Liver (tissue), 9 donors: ENCODE measurements around the gene NMUR1. TPM values are rescaled to one million over a fixed set of nuclear protein-coding genes. Genes with fewer than 3 reads are reported as not detected.

Experiments used
- DNase-seq: peaks from one replicate; pipeline ENCODE4 v3.0.0-alpha.2; 2017; ENCODE audit warnings: low spot score
- H3K27ac ChIP-seq, 2 donors: one replicate each; pipeline ENCODE4 v1.7.0; 2013; ENCODE audit warnings: inconsistent platforms in 2 of 2, low read length in 2 of 2, control low read depth in 1 of 2, low read depth in 1 of 2, mild to moderate bottlenecking in 1 of 2
- H3K27me3 ChIP-seq, 4 donors: one replicate each; pipeline versions ENCODE4 v1.6.1 to v1.7.0; 2013; ENCODE audit warnings: low read length in 3 of 4, inconsistent platforms in 1 of 4, mild to moderate bottlenecking in 1 of 4, moderate library complexity in 1 of 4; ENCODE audit not compliant: control insufficient read depth in 4 of 4, insufficient read depth in 4 of 4
- H3K36me3 ChIP-seq, 4 donors: one replicate each; pipeline versions ENCODE4 v1.6.1 to v1.7.0; 2013; ENCODE audit warnings: low read length in 3 of 4, mild to moderate bottlenecking in 3 of 4, low read depth in 1 of 4, moderate library complexity in 1 of 4; ENCODE audit not compliant: control insufficient read depth in 4 of 4, insufficient read depth in 3 of 4
- H3K4me1 ChIP-seq, 4 donors: one replicate each; pipeline versions ENCODE4 v1.6.1 to v1.7.0; 2013; ENCODE audit warnings: low read length in 3 of 4, mild to moderate bottlenecking in 3 of 4, moderate library complexity in 1 of 4; ENCODE audit not compliant: control insufficient read depth in 4 of 4, insufficient read depth in 4 of 4
- H3K4me3 ChIP-seq, 3 donors: one replicate each; pipeline versions ENCODE4 v1.6.1 to v1.7.0; 2013; ENCODE audit warnings: low read length in 3 of 3, control low read depth in 1 of 3, low read depth in 1 of 3, mild to moderate bottlenecking in 1 of 3
- H3K9ac ChIP-seq, 2 donors: one replicate each; pipeline ENCODE4 v1.7.0; 2013; ENCODE audit warnings: low read length in 2 of 2, mild to moderate bottlenecking in 2 of 2, moderate library complexity in 2 of 2, control low read depth in 1 of 2, low read depth in 1 of 2
- H3K9me3 ChIP-seq, 4 donors: one replicate each; pipeline versions ENCODE4 v1.6.1 to v1.7.0; 2013; ENCODE audit warnings: low read length in 3 of 4; ENCODE audit not compliant: control insufficient read depth in 4 of 4
- ATF3 ChIP-seq: IDR thresholded peaks from 2 replicates; pipeline ENCODE4 v1.6.1; 2016; ENCODE audit warnings: antibody characterized with exemption
- CTCF ChIP-seq: fragments of 150-350 bp; IDR thresholded peaks from 2 replicates; pipeline ENCODE4 v1.5.1; 2017; ENCODE audit warnings: improper control_type of control experiment, low read depth, low read length; ENCODE audit not compliant: missing input control
- EGR1 ChIP-seq, 2 donors: IDR thresholded peaks; 2 replicates each; pipeline ENCODE4 v1.6.1; 2016 to 2018; ENCODE audit warnings: antibody characterized with exemption in 2 of 2, low read depth in 2 of 2
- FOXA1 ChIP-seq: IDR thresholded peaks from 2 replicates; pipeline ENCODE4 v1.6.1; 2016; ENCODE audit warnings: antibody characterized with exemption
- FOXA2 ChIP-seq: IDR thresholded peaks from 2 replicates; pipeline ENCODE4 v1.6.1; 2016; ENCODE audit warnings: antibody characterized with exemption
- GABPA ChIP-seq, 2 donors: IDR thresholded peaks in 1 of 2; conservative IDR thresholded peaks in 1 of 2; 2 replicates each; pipeline ENCODE4 v1.6.1; 2016; ENCODE audit warnings: antibody characterized with exemption in 2 of 2, mild to moderate bottlenecking in 1 of 2, moderate library complexity in 1 of 2
- HNF4A ChIP-seq, 2 donors: conservative IDR thresholded peaks; 2 replicates each; pipeline ENCODE4 v1.6.1; 2016; ENCODE audit warnings: antibody characterized with exemption in 2 of 2, mild to moderate bottlenecking in 2 of 2
- HNF4G ChIP-seq: IDR thresholded peaks from 2 replicates; pipeline ENCODE4 v1.6.1; 2016; ENCODE audit warnings: antibody characterized with exemption
- JUND ChIP-seq, 2 donors: IDR thresholded peaks; 2 replicates each; pipeline ENCODE4 v1.6.1; 2016; ENCODE audit warnings: antibody characterized with exemption in 2 of 2
- MAX ChIP-seq: IDR thresholded peaks from 2 replicates; pipeline ENCODE4 v1.6.1; 2016; ENCODE audit warnings: antibody characterized with exemption
- NR2F2 ChIP-seq: IDR thresholded peaks from 2 replicates; pipeline ENCODE4 v1.6.1; 2016; ENCODE audit warnings: antibody characterized with exemption
- RAD21 ChIP-seq, 2 donors: IDR thresholded peaks; 2 replicates each; pipeline ENCODE4 v1.6.1; 2016; ENCODE audit warnings: antibody characterized with exemption in 2 of 2, mild to moderate bottlenecking in 2 of 2
- RXRA ChIP-seq, 2 donors: IDR thresholded peaks; 2 replicates each; pipeline ENCODE4 v1.6.1; 2017 to 2018; ENCODE audit warnings: antibody characterized with exemption in 2 of 2, mild to moderate bottlenecking in 1 of 2
- SP1 ChIP-seq: IDR thresholded peaks from 2 replicates; pipeline ENCODE4 v1.6.1; 2018; ENCODE audit warnings: antibody characterized with exemption, mild to moderate bottlenecking
- TAF1 ChIP-seq: conservative IDR thresholded peaks from 2 replicates; pipeline ENCODE4 v1.6.1; 2016; ENCODE audit warnings: antibody characterized with exemption, mild to moderate bottlenecking
- YY1 ChIP-seq: IDR thresholded peaks from 2 replicates; pipeline ENCODE4 v1.6.1; 2016; ENCODE audit warnings: antibody characterized with exemption, mild to moderate bottlenecking
- ZBTB33 ChIP-seq: IDR thresholded peaks from 2 replicates; pipeline ENCODE4 v1.6.1; 2016; ENCODE audit warnings: antibody characterized with exemption
- WGBS: extraction: QIAGEN DNeasy Blood & Tissue Kit; methylation state at CpG from one replicate; pipeline ENCODE4 v1.1.7; 2013; 5-methylcytosine and 5-hydroxymethylcytosine counted together
- polyA plus RNA-seq, 2 donors: library from polyadenylated mRNA; stranded (reverse) in 1 of 2; unstranded in 1 of 2; fragments of 200-250 nt in 1 of 2; fragments of >200 nt in 1 of 2; fragmentation: Nextera tagmentation in 1 of 2; extraction: Ambion mirVana in 1 of 2; gene quantifications; one replicate each; pipeline versions ENCODE4 v1.2.1 to v1.2.3, GENCODE V29; 2013 to 2015
- total RNA-seq, 2 donors: library from RNA; depleted of rRNA; stranded (reverse); fragments of >200 nt; gene quantifications; one replicate each; pipeline ENCODE4 v1.2.3, GENCODE V29; 2014
- TF ChIP-seq, protein P1 (sequence below): IDR thresholded peaks from 2 replicates; pipeline ENCODE4 v1.6.1; 2016; ENCODE audit warnings: antibody characterized with exemption, mild to moderate bottlenecking
- donor health status: healthy.
- donor health status: healthy.
- donor health status: healthy.
- donor health status: healthy.
- donor health status: healthy.

Gene NMUR1
- total and polyA plus RNA-seq, 4 donors = 0.23 to 0.84 (median 0.52) TPM

- no peaks in the 10 kb centered on the region for H3K27me3 ChIP-seq
- TF ChIP-seq CTCF (peak; percentile 82), SP1 (no peak), NR2F2 (no peak), YY1 (no peak), RXRA (IDR thresholded peaks at IDR 0.05) (no peak), RAD21 (IDR thresholded peaks at IDR 0.05) (peak; percentile 65 to 80), MAX (no peak), FOXA1 (no peak), HNF4A (conservative IDR thresholded peaks at IDR 0.05) (no peak), EGR1 (IDR thresholded peaks at IDR 0.05; ENCODE audit: low read depth in 2 of 2) (no peak), GABPA (IDR thresholded peaks at IDR 0.05 in 1 of 2, conservative IDR thresholded peaks at IDR 0.05 in 1 of 2) (no peak)
- TF ChIP-seq, protein P1, sequence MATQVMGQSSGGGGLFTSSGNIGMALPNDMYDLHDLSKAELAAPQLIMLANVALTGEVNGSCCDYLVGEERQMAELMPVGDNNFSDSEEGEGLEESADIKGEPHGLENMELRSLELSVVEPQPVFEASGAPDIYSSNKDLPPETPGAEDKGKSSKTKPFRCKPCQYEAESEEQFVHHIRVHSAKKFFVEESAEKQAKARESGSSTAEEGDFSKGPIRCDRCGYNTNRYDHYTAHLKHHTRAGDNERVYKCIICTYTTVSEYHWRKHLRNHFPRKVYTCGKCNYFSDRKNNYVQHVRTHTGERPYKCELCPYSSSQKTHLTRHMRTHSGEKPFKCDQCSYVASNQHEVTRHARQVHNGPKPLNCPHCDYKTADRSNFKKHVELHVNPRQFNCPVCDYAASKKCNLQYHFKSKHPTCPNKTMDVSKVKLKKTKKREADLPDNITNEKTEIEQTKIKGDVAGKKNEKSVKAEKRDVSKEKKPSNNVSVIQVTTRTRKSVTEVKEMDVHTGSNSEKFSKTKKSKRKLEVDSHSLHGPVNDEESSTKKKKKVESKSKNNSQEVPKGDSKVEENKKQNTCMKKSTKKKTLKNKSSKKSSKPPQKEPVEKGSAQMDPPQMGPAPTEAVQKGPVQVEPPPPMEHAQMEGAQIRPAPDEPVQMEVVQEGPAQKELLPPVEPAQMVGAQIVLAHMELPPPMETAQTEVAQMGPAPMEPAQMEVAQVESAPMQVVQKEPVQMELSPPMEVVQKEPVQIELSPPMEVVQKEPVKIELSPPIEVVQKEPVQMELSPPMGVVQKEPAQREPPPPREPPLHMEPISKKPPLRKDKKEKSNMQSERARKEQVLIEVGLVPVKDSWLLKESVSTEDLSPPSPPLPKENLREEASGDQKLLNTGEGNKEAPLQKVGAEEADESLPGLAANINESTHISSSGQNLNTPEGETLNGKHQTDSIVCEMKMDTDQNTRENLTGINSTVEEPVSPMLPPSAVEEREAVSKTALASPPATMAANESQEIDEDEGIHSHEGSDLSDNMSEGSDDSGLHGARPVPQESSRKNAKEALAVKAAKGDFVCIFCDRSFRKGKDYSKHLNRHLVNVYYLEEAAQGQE = no peak
- 18% methylated on average over 36 of the region's 36 CpGs for WGBS
- peak overlapping the region; percentile 73 to 77 for H3K27ac ChIP-seq
- no peaks in the 10 kb centered on the region for H3K36me3 ChIP-seq
- H3K4me3 ChIP-seq = peak overlapping the region; percentile 33 to 64 (median 58)
- peak overlapping the region; percentile 30 to 43 for H3K9ac ChIP-seq
- no peaks in the 10 kb centered on the region for H3K9me3 ChIP-seq
- DNase-seq = peak; percentile 80
- H3K4me1 ChIP-seq = peaks cover 0 to 6% (median 3%) of the 10 kb centered on the region in 4 donors
These were observed 47.3 kb downstream of the NMUR1 start for GRCh38 chr2:231482806-231483391.

- Histone ChIP-seq H3K27me3 (no peaks in the 10 kb centered on the region), H3K36me3 (no peaks in the 10 kb centered on the region), H3K4me3 (no peak overlapping the region), H3K9me3 (no peaks in the 10 kb centered on the region), H3K27ac (no peak overlapping the region), H3K4me1 (peaks cover 0 to 6% (median 3%) of the 10 kb centered on the region in 4 donors), H3K9ac (no peak overlapping the region)
- 82% methylated on average over 3 of the region's 3 CpGs for WGBS
- DNase-seq = no peak
- TF ChIP-seq YY1 (no peak), TAF1 (no peak), FOXA2 (no peak), EGR1 (IDR thresholded peaks at IDR 0.05; ENCODE audit: low read depth in 2 of 2) (no peak), FOXA1 (no peak), NR2F2 (no peak), ATF3 (no peak), MAX (no peak), ZBTB33 (no peak), GABPA (IDR thresholded peaks at IDR 0.05 in 1 of 2, conservative IDR thresholded peaks at IDR 0.05 in 1 of 2) (no peak), HNF4G (no peak), HNF4A (conservative IDR thresholded peaks at IDR 0.05) (no peak), JUND (IDR thresholded peaks at IDR 0.05) (no peak), RAD21 (IDR thresholded peaks at IDR 0.05) (no peak), SP1 (no peak), RXRA (IDR thresholded peaks at IDR 0.05) (no peak)
- TF ChIP-seq, protein P1 = no peak
These were observed 49.5 kb downstream of the NMUR1 start for GRCh38 chr2:231480781-231481180.
